Fibroblast of upper back skin (primary cell): ENCODE measurements around the gene INTS3.
"Not testable (repeated sequence)": the region's sequence is repeated elsewhere in the genome, so short reads cannot be mapped to it uniquely, and the experiment has no call there.

Source experiments
- DNase-seq: peaks from one replicate; pipeline ENCODE4 v3.0.0-alpha.2; 2013

Gene INTS3

GRCh38 chr1:153778824-153779519 lies 51.1 kb downstream of the INTS3 start:
- DNase-seq = no peak

- DNase-seq = no peak
Measured at GRCh38 chr1:153779781-153780541, 52.1 kb downstream of the INTS3 start.

GRCh38 chr1:153780551-153780950 lies 52.7 kb downstream of the INTS3 start:
- no peak for DNase-seq

GRCh38 chr1:153782648-153783047 lies 54.8 kb downstream of the INTS3 start:
- DNase-seq = not testable (repeated sequence)

- peak; percentile 88 for DNase-seq
Measured at GRCh38 chr1:153783233-153784190, 55.7 kb downstream of the INTS3 start.

- no peak for DNase-seq
Measured at GRCh38 chr1:153786038-153786790, 58.4 kb downstream of the INTS3 start.

GRCh38 chr1:153789478-153790034 lies 61.7 kb downstream of the INTS3 start:
- no peak for DNase-seq

- peak; percentile 65 for DNase-seq
Measured at GRCh38 chr1:153790313-153790965, 62.6 kb downstream of the INTS3 start.

- DNase-seq = peak; percentile 94
Measured at GRCh38 chr1:153790966-153791647, 63.3 kb downstream of the INTS3 start.

GRCh38 chr1:153791648-153792253 lies 63.9 kb downstream of the INTS3 start:
- DNase-seq = peak; percentile 29

GRCh38 chr1:153792631-153793041 lies 64.8 kb downstream of the INTS3 start:
- DNase-seq = no peak

- DNase-seq = no peak
Measured at GRCh38 chr1:153793261-153793972, 65.6 kb downstream of the INTS3 start.

GRCh38 chr1:153793973-153794615 lies 66.2 kb downstream of the INTS3 start:
- no peak for DNase-seq

- no peak for DNase-seq
Measured at GRCh38 chr1:153794624-153795329, 66.9 kb downstream of the INTS3 start.

GRCh38 chr1:153795330-153795837 lies 67.5 kb downstream of the INTS3 start:
- no peak for DNase-seq

- no peak for DNase-seq
Measured at GRCh38 chr1:153795934-153796785, 68.3 kb downstream of the INTS3 start.
